ENCODE results near the gene SCRT2. TPM values are rescaled to one million over a fixed set of nuclear protein-coding genes. Genes with fewer than 3 reads are reported as not detected.

Gene SCRT2
- total and polyA plus RNA-seq, 4 donors: not detected

DNA sequence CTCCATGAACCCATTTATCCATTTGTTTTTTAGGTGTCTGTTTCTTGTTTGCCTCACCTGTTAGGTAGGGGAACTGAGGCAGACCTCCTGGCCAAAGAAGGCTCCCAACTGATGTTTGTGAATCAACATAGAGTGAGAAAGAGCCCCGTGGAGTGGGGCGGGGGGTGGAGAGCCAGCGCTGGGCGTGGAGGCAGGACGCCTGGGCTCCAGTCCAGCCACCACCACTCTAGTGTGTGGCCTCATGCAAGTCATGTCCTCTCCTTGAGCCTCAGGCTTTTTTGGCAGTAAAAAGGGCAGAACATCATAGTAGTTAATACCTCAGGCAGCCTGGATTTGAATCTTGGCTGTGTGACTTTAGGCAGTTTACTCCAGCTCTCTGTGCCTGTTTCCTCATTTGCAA lies 42.2 kb upstream of the SCRT2 start:
- Histone ChIP-seq H3K4me1 (ENCODE audit: control insufficient read depth in 4 of 4, insufficient read depth in 4 of 4, low read length in 3 of 4) (no peaks in the 10 kb centered on the region), H3K27ac (ENCODE audit: low read depth in 1 of 2, low read length in 2 of 2) (no peak overlapping the region), H3K9ac (ENCODE audit: low read depth in 1 of 2, low read length in 2 of 2) (no peak overlapping the region), H3K27me3 (ENCODE audit: control insufficient read depth in 4 of 4, insufficient read depth in 4 of 4, low read length in 3 of 4) (peaks cover 0 to 3% (median under 1%) of the 10 kb centered on the region in 4 donors), H3K9me3 (ENCODE audit: control insufficient read depth in 4 of 4, low read length in 3 of 4) (peaks cover 0 to 7% (median 2%) of the 10 kb centered on the region in 4 donors), H3K4me3 (ENCODE audit: low read depth in 1 of 3, low read length in 3 of 3) (no peak overlapping the region), H3K36me3 (ENCODE audit: control insufficient read depth in 4 of 4, insufficient read depth in 3 of 4, low read depth in 1 of 4, low read length in 3 of 4) (no peaks in the 10 kb centered on the region)
- no peak for TF ChIP-seq RAD21 (IDR thresholded peaks at IDR 0.05)
- TF ChIP-seq YY1 (IDR thresholded peaks at IDR 0.05): no peak
- no peak for TF ChIP-seq FOXA2 (IDR thresholded peaks at IDR 0.05)
- no peak for TF ChIP-seq RXRA (IDR thresholded peaks at IDR 0.05)
- TF ChIP-seq, protein P1, sequence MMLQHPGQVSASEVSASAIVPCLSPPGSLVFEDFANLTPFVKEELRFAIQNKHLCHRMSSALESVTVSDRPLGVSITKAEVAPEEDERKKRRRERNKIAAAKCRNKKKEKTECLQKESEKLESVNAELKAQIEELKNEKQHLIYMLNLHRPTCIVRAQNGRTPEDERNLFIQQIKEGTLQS (IDR thresholded peaks at IDR 0.05): no peak
- no peak for TF ChIP-seq TAF1 (conservative IDR thresholded peaks at IDR 0.05)
- no peak for TF ChIP-seq EGR1 (IDR thresholded peaks at IDR 0.05; ENCODE audit: low read depth in 2 of 2)
- no peak for TF ChIP-seq NR2F2 (IDR thresholded peaks at IDR 0.05)
- TF ChIP-seq, protein P2, sequence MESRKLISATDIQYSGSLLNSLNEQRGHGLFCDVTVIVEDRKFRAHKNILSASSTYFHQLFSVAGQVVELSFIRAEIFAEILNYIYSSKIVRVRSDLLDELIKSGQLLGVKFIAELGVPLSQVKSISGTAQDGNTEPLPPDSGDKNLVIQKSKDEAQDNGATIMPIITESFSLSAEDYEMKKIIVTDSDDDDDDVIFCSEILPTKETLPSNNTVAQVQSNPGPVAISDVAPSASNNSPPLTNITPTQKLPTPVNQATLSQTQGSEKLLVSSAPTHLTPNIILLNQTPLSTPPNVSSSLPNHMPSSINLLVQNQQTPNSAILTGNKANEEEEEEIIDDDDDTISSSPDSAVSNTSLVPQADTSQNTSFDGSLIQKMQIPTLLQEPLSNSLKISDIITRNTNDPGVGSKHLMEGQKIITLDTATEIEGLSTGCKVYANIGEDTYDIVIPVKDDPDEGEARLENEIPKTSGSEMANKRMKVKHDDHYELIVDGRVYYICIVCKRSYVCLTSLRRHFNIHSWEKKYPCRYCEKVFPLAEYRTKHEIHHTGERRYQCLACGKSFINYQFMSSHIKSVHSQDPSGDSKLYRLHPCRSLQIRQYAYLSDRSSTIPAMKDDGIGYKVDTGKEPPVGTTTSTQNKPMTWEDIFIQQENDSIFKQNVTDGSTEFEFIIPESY (IDR thresholded peaks at IDR 0.05): no peak
- TF ChIP-seq, protein P3, sequence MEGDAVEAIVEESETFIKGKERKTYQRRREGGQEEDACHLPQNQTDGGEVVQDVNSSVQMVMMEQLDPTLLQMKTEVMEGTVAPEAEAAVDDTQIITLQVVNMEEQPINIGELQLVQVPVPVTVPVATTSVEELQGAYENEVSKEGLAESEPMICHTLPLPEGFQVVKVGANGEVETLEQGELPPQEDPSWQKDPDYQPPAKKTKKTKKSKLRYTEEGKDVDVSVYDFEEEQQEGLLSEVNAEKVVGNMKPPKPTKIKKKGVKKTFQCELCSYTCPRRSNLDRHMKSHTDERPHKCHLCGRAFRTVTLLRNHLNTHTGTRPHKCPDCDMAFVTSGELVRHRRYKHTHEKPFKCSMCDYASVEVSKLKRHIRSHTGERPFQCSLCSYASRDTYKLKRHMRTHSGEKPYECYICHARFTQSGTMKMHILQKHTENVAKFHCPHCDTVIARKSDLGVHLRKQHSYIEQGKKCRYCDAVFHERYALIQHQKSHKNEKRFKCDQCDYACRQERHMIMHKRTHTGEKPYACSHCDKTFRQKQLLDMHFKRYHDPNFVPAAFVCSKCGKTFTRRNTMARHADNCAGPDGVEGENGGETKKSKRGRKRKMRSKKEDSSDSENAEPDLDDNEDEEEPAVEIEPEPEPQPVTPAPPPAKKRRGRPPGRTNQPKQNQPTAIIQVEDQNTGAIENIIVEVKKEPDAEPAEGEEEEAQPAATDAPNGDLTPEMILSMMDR (IDR thresholded peaks at IDR 0.05; ENCODE audit: low read depth, low read length, missing input control): no peak
- no peak for TF ChIP-seq GABPA (IDR thresholded peaks at IDR 0.05 in 1 of 2, conservative IDR thresholded peaks at IDR 0.05 in 1 of 2)
- TF ChIP-seq, protein P4, sequence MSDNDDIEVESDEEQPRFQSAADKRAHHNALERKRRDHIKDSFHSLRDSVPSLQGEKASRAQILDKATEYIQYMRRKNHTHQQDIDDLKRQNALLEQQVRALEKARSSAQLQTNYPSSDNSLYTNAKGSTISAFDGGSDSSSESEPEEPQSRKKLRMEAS (IDR thresholded peaks at IDR 0.05): no peak
- TF ChIP-seq HNF4A (conservative IDR thresholded peaks at IDR 0.05): no peak
- TF ChIP-seq FOXA1 (IDR thresholded peaks at IDR 0.05): no peak
- no peak for TF ChIP-seq JUND (IDR thresholded peaks at IDR 0.05)
- no peak for TF ChIP-seq SP1 (IDR thresholded peaks at IDR 0.05)
- no peak for TF ChIP-seq HNF4G (IDR thresholded peaks at IDR 0.05)
- TF ChIP-seq, protein P5, sequence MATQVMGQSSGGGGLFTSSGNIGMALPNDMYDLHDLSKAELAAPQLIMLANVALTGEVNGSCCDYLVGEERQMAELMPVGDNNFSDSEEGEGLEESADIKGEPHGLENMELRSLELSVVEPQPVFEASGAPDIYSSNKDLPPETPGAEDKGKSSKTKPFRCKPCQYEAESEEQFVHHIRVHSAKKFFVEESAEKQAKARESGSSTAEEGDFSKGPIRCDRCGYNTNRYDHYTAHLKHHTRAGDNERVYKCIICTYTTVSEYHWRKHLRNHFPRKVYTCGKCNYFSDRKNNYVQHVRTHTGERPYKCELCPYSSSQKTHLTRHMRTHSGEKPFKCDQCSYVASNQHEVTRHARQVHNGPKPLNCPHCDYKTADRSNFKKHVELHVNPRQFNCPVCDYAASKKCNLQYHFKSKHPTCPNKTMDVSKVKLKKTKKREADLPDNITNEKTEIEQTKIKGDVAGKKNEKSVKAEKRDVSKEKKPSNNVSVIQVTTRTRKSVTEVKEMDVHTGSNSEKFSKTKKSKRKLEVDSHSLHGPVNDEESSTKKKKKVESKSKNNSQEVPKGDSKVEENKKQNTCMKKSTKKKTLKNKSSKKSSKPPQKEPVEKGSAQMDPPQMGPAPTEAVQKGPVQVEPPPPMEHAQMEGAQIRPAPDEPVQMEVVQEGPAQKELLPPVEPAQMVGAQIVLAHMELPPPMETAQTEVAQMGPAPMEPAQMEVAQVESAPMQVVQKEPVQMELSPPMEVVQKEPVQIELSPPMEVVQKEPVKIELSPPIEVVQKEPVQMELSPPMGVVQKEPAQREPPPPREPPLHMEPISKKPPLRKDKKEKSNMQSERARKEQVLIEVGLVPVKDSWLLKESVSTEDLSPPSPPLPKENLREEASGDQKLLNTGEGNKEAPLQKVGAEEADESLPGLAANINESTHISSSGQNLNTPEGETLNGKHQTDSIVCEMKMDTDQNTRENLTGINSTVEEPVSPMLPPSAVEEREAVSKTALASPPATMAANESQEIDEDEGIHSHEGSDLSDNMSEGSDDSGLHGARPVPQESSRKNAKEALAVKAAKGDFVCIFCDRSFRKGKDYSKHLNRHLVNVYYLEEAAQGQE (IDR thresholded peaks at IDR 0.05): no peak
- no peak for DNase-seq (ENCODE audit: low spot score)
- 55% methylated on average over 5 of the region's 5 CpGs for WGBS

All from liver (tissue), 9 donors.